Small intestine (tissue), 7 donors: ENCODE measurements around the gene MSMP. TPM values are rescaled to one million over a fixed set of nuclear protein-coding genes. Genes with fewer than 3 reads are reported as not detected.

ENCODE experiments used
- DNase-seq, 2 donors: peaks; one replicate each; pipeline versions ENCODE4 v3.0.0 to v3.0.0-alpha.2; 2013
- FAIRE-seq: peaks from 2 replicates; lab custom pipeline; 2012; peaks lifted over from hg19 to GRCh38; lab: Jason Lieb, UNC
- H3K27ac ChIP-seq, 3 donors: one replicate each; pipeline ENCODE4 v1.5.1; 2013; ENCODE audit warnings: low read length in 2 of 3, mild to moderate bottlenecking in 2 of 3, control low read depth in 1 of 3, inconsistent platforms in 1 of 3, low read depth in 1 of 3, moderate library complexity in 1 of 3
- H3K27me3 ChIP-seq, 3 donors: one replicate each; pipeline ENCODE4 v1.6.1; 2013; ENCODE audit warnings: low read length in 3 of 3, inconsistent platforms in 1 of 3; ENCODE audit not compliant: control insufficient read depth in 3 of 3, insufficient read depth in 3 of 3
- H3K36me3 ChIP-seq, 3 donors: one replicate each; pipeline ENCODE4 v1.6.1; 2013; ENCODE audit warnings: low read length in 3 of 3, inconsistent platforms in 1 of 3, low read depth in 1 of 3, mild to moderate bottlenecking in 1 of 3, moderate library complexity in 1 of 3; ENCODE audit not compliant: control insufficient read depth in 3 of 3, insufficient read depth in 2 of 3
- H3K4me1 ChIP-seq, 3 donors: one replicate each; pipeline ENCODE4 v1.6.1; 2013; ENCODE audit warnings: low read length in 2 of 3, inconsistent platforms in 1 of 3, low read depth in 1 of 3, mild to moderate bottlenecking in 1 of 3, moderate library complexity in 1 of 3; ENCODE audit not compliant: control insufficient read depth in 3 of 3, insufficient read depth in 2 of 3
- H3K4me3 ChIP-seq, 3 donors: one replicate each; pipeline ENCODE4 v1.5.1; 2013; ENCODE audit warnings: low read length in 3 of 3, control low read depth in 1 of 3, inconsistent platforms in 1 of 3, low read depth in 1 of 3, mild to moderate bottlenecking in 1 of 3, moderate library complexity in 1 of 3
- H3K9me3 ChIP-seq, 2 donors: one replicate each; pipeline ENCODE4 v1.6.1; 2013; ENCODE audit warnings: low read depth in 1 of 2, low read length in 1 of 2; ENCODE audit not compliant: control insufficient read depth in 2 of 2, insufficient read depth in 1 of 2
- WGBS, 3 donors: extraction: QIAGEN DNeasy Blood & Tissue Kit; methylation state at CpG; one replicate each; pipeline ENCODE4 v1.1.7; 2013; 5-methylcytosine and 5-hydroxymethylcytosine counted together
- polyA plus RNA-seq, 4 donors: library from polyadenylated mRNA; stranded (reverse) in 3 of 4; unstranded in 1 of 4; fragments of 200-250 nt in 3 of 4; fragments of 120-200 nt in 1 of 4; gene quantifications; one replicate each; pipeline versions ENCODE4 v1.2.1 to v1.2.3, GENCODE V29; 2013
- donor health status: healthy with polysubstance abuse.
- donor health status: control.
- donor health status: control.
- donor health status: Bipolar disorder and iron deficiency.
- donor health status: healthy.

Gene MSMP
- polyA plus RNA-seq, 4 donors = 0.18 to 0.52 TPM; not detected in 2

DNA sequence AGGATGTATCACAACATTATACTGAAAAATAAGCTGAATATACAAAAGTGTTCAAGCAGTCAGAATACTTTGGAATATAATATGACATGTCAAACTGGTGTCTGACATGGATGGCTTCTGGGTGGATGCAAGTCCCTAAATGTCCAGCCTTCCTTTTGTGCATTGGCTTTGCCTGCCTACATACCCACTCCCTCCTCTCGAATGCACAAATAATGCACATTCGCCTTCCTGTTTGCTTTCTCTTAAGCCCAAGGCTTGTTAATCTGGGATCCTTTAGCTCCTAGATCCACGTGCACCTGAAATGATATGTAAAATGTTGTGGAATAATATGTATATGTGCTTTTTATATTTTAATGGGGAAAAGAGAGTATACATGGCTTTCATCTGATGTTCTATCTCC, 24.4 kb upstream of the MSMP start:
- Histone ChIP-seq H3K27me3 (no peaks in the 10 kb centered on the region), H3K36me3 (peaks cover 0 to 5% (median 2%) of the 10 kb centered on the region in 3 donors), H3K4me1 (peaks cover 0 to 8% (median 0%) of the 10 kb centered on the region in 3 donors), H3K4me3 (no peak overlapping the region), H3K27ac (no peak overlapping the region), H3K9me3 (no peaks in the 10 kb centered on the region)
- DNase-seq (no peak), FAIRE-seq (no peak)
- 90 to 94% (median 92%) methylated on average over 3 of the region's 3 CpGs for WGBS, 3 donors

DNA sequence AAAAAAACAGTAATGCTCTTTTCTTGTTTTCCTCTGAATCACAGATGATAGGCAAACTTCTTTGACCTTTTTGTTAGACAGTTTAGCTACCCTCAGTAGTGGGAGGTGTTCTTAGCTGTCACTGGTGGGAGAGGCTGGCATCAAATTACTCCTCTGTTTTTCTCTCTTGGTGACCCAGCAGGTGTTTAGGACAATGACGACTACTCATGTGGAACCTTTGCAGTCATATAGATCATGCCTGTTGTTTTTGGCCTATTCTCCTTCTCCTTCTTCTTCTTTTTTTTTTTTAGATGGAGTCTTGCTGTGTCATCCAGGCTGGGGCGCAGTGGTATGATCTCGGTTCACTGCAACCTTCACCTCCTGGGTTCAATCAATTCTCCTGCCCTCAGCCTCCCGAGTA, 21.9 kb upstream of the MSMP start:
- DNase-seq = no peak
- 79 to 82% (median 79%) methylated on average over 4 of the region's 4 CpGs for WGBS, 3 donors

DNA sequence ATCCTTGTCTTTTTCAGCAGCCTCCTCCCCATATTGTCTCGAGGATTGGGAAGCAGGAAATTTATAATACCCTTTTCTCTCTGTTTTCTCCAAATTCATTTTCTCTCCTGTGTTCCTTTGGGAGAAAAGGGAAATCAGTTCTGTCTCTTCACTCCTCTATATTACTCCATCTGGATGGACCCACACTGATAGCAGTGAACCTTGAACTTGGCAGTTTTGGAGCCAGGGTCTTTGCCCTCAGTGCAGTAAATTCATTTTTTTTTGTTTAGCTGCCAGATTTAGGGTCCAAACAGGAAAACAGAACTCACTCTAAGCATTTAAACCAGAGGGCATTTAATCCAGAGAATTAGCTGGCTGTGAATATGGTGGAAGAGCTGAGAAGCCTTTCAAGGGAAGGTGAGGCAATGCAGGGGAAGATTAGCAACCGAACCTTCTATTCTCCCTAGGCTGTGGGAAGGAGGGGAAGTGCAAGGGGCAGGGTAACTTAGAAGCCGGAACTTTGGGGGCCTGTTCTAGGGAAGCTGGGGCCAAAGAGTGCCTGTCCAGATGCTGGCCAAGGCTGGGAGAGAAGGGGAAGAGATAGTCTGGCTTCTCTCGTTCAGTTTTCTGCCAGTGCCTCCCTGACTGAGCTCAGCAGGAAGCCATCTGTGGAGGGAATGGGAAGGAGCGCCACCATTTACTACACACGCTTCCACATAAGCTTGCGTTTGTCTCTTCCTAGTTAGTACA, 21.0 kb upstream of the MSMP start:
- Histone ChIP-seq H3K27me3 (no peaks in the 10 kb centered on the region), H3K27ac (peak overlapping the region in 1 of 3 donors; percentile 57), H3K36me3 (peaks cover 0 to 9% (median 2%) of the 10 kb centered on the region in 3 donors), H3K4me3 (no peak overlapping the region), H3K4me1 (peaks cover 2 to 29% (median 8%) of the 10 kb centered on the region in 3 donors), H3K9me3 (no peaks in the 10 kb centered on the region)
- FAIRE-seq (no peak), DNase-seq (peak in 1 of 2 donors; percentile 42)
- WGBS, 3 donors = 57 to 74% (median 72%) methylated on average over 7 of the region's 7 CpGs

More for the DNA sequence above, 21.9 kb upstream of the MSMP start:
- Histone ChIP-seq H3K4me3 (no peak overlapping the region), H3K27ac (no peak overlapping the region), H3K27me3 (no peaks in the 10 kb centered on the region), H3K4me1 (peaks cover 0 to 22% (median 4%) of the 10 kb centered on the region in 3 donors), H3K9me3 (no peaks in the 10 kb centered on the region), H3K36me3 (peaks cover 0 to 9% (median 2%) of the 10 kb centered on the region in 3 donors)
- FAIRE-seq = no peak

DNA sequence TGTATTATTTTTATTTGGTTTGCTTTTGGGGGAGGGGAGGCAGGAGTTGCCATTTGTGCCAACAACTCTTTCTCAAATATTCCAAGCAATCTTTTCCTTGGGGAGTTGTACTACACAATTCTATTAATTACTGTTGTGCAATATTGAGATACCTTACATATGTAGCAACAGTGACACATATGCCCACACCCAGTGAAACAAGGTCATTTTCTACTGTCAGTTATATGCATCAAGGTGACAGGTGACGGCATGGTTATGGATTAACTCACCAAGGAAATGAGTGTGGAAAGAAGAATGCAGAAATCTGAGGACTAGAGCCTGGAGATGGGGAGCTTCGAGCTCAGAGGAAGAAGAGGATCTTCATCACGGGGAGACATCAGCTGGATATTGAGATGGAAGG, 17.9 kb upstream of the MSMP start:
- peak overlapping the region; percentile 54 to 78 (median 69) for H3K27ac ChIP-seq
- 19 to 56% (median 38%) methylated on average over 3 of the region's 3 CpGs for WGBS, 3 donors
- no peaks in the 10 kb centered on the region for H3K9me3 ChIP-seq
- FAIRE-seq = no peak
- H3K27me3 ChIP-seq = no peaks in the 10 kb centered on the region
- H3K36me3 ChIP-seq = peaks cover 0 to 9% (median 0%) of the 10 kb centered on the region in 3 donors
- peak; percentile 88 to 95 for DNase-seq
- H3K4me3 ChIP-seq = no peak overlapping the region
- peaks cover 2 to 29% (median 8%) of the 10 kb centered on the region in 3 donors for H3K4me1 ChIP-seq

DNA sequence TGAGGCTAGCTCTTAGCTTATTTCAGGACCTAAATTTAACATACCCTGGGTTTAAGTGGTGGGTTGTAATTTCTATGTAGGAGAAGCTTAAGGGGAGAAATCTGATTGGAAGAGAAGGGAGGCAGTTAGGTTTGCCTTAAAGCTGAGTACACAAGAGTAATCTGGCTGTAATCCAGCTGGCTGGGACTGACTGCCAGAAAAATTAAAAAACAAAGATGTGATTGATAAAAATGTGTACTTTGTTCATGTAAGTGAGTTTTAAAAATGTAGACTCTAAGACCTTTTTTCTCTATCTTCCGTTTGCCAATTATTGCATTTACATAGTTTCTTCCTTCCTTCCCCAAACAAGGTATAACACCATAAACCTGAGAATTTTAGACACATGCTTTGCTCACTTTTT, 17.5 kb upstream of the MSMP start:
- H3K27ac ChIP-seq = peak overlapping the region; percentile 45 to 78 (median 62)
- H3K9me3 ChIP-seq = no peaks in the 10 kb centered on the region
- FAIRE-seq = no peak
- peaks cover 2 to 29% (median 8%) of the 10 kb centered on the region in 3 donors for H3K4me1 ChIP-seq
- H3K36me3 ChIP-seq = peaks cover 0 to 9% (median 0%) of the 10 kb centered on the region in 3 donors
- 3 to 43% (median 32%) methylated on average over 1 of the region's 1 CpG for WGBS, 3 donors
- peak; percentile 56 to 70 for DNase-seq
- H3K4me3 ChIP-seq = no peak overlapping the region
- no peaks in the 10 kb centered on the region for H3K27me3 ChIP-seq

DNA sequence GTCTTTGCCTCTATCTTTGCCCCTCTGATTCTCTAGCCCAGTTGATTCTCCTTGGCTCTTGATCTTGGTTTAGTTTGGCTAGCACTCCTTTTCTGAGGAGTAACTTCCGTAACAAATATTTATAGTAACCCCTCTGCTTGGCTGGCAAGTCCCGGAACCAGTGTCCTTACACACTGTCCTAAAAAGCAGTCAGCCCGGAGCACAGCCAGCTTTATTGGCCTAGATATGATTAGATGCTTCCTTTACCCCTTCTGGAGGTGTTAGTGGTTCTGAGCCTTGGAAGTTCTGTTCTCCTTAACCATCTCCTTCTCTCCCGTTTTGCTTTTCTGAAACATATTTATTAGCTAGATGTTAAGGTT, 17.0 kb upstream of the MSMP start:
- Histone ChIP-seq H3K4me1 (peaks cover 2 to 29% (median 8%) of the 10 kb centered on the region in 3 donors), H3K27me3 (no peaks in the 10 kb centered on the region), H3K36me3 (peaks cover 0 to 9% (median 0%) of the 10 kb centered on the region in 3 donors), H3K4me3 (no peak overlapping the region), H3K27ac (peak overlapping the region; percentile 43 to 78 (median 62)), H3K9me3 (no peaks in the 10 kb centered on the region)
- no peak for FAIRE-seq
- peak; percentile 7 to 30 for DNase-seq
- 13 to 27% (median 20%) methylated on average over 4 of the region's 4 CpGs for WGBS, 3 donors

DNA sequence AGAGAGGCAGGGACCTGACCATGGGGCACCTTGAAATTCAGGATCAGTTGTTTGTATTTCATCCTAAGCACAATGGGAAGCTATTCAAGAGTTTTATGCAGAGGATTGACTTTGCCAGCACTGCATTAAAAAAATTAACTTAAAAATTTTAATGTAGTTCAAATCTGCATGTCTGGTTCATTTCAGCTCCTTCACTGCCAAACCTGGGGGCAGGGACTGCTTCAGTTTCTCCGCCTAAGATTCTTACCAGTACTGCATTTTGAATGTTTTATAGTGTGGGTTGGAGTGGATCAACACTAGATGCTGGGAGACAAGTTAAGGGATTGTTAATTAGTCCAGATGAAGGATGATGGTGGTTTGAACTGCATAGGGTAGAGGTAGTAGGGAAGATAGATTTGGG, 15.7 kb upstream of the MSMP start:
- FAIRE-seq = no peak
- H3K27me3 ChIP-seq = no peaks in the 10 kb centered on the region
- no peaks in the 10 kb centered on the region for H3K9me3 ChIP-seq
- peaks cover 0 to 9% (median 0%) of the 10 kb centered on the region in 3 donors for H3K36me3 ChIP-seq
- 91 to 100% (median 100%) methylated on average over 1 of the region's 1 CpG for WGBS, 3 donors
- H3K27ac ChIP-seq = no peak overlapping the region
- no peak overlapping the region for H3K4me3 ChIP-seq
- H3K4me1 ChIP-seq = peaks cover 2 to 23% (median 8%) of the 10 kb centered on the region in 3 donors
- DNase-seq = no peak

DNA sequence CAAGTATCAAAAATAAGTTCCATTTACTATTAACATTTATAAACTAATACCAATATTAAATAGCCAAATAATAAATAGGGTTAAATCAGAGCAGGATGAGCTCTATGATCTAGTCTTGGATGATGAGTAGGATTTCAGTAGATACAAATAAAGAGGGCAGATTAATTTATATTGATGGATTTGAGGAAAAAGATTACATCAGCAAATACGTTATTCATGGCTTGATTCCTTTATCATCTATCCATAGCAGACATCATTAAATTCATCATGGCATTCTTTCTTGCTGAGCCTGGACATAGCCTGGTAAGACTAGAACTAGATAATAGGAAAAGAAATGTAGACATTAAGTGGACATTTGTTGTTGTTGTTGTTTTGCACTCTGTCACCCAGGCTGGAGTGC, 13.4 kb upstream of the MSMP start:
- FAIRE-seq (no peak), DNase-seq (no peak)
- Histone ChIP-seq H3K4me3 (no peak overlapping the region), H3K27ac (no peak overlapping the region), H3K9me3 (no peaks in the 10 kb centered on the region), H3K27me3 (no peaks in the 10 kb centered on the region), H3K4me1 (peaks cover 2 to 19% (median 8%) of the 10 kb centered on the region in 3 donors), H3K36me3 (no peaks in the 10 kb centered on the region)
- WGBS, 3 donors = 85 to 100% (median 94%) methylated on average over 1 of the region's 1 CpG
